IPS-15b (cell line): Measurements from ENCODE around the gene FUT9.

Experiments
- H3K27me3 ChIP-seq: one replicate; pipeline ENCODE4 v1.6.1; 2013; ENCODE audit warnings: low read length; ENCODE audit not compliant: control insufficient read depth, insufficient read depth
- H3K36me3 ChIP-seq: one replicate; pipeline ENCODE4 v1.6.1; 2013; ENCODE audit warnings: low read length; ENCODE audit not compliant: control insufficient read depth, insufficient read depth
- H3K4me1 ChIP-seq: one replicate; pipeline ENCODE4 v1.6.1; 2013; ENCODE audit warnings: mild to moderate bottlenecking, low read length; ENCODE audit not compliant: control insufficient read depth, insufficient read depth
- H3K4me3 ChIP-seq: one replicate; pipeline ENCODE4 v1.5.1; 2013; ENCODE audit warnings: low read depth, low read length
- H3K9ac ChIP-seq: one replicate; pipeline ENCODE4 v1.6.1; 2013; ENCODE audit warnings: low read depth, mild to moderate bottlenecking, low read length
- H3K9me3 ChIP-seq: one replicate; pipeline ENCODE4 v1.6.1; 2013; ENCODE audit warnings: mild to moderate bottlenecking, low read length; ENCODE audit not compliant: control insufficient read depth, insufficient read depth

The FUT9 gene

GRCh38 chr6:96194675-96195074 is 178.9 kb downstream of the FUT9 start:
- H3K27me3 ChIP-seq = no peaks in the 10 kb centered on the region
- no peaks in the 10 kb centered on the region for H3K9me3 ChIP-seq
- H3K4me3 ChIP-seq = no peak overlapping the region
- H3K9ac ChIP-seq = no peak overlapping the region
- H3K4me1 ChIP-seq = no peaks in the 10 kb centered on the region
- no peaks in the 10 kb centered on the region for H3K36me3 ChIP-seq

GRCh38 chr6:96195272-96195671 is 179.5 kb downstream of the FUT9 start:
- Histone ChIP-seq H3K9me3 (no peaks in the 10 kb centered on the region), H3K36me3 (no peaks in the 10 kb centered on the region), H3K4me1 (no peaks in the 10 kb centered on the region)

GRCh38 chr6:96196633-96197032 is 180.9 kb downstream of the FUT9 start:
- Histone ChIP-seq H3K27me3 (no peaks in the 10 kb centered on the region), H3K9me3 (no peaks in the 10 kb centered on the region), H3K4me3 (no peak overlapping the region)

More at GRCh38 chr6:96195272-96195671, 179.5 kb downstream of the FUT9 start:
- no peak overlapping the region for H3K9ac ChIP-seq
- H3K4me3 ChIP-seq = no peak overlapping the region
- H3K27me3 ChIP-seq = no peaks in the 10 kb centered on the region

GRCh38 chr6:96197241-96197640 is 181.5 kb downstream of the FUT9 start:
- H3K4me1 ChIP-seq = no peaks in the 10 kb centered on the region
- H3K4me3 ChIP-seq = no peak overlapping the region
- no peaks in the 10 kb centered on the region for H3K27me3 ChIP-seq
- no peaks in the 10 kb centered on the region for H3K36me3 ChIP-seq
- no peak overlapping the region for H3K9ac ChIP-seq
- no peaks in the 10 kb centered on the region for H3K9me3 ChIP-seq

More at GRCh38 chr6:96196633-96197032, 180.9 kb downstream of the FUT9 start:
- no peak overlapping the region for H3K9ac ChIP-seq
- H3K4me1 ChIP-seq = no peaks in the 10 kb centered on the region
- H3K36me3 ChIP-seq = no peaks in the 10 kb centered on the region

GRCh38 chr6:96202571-96202970 is 186.8 kb downstream of the FUT9 start:
- Histone ChIP-seq H3K4me1 (no peaks in the 10 kb centered on the region), H3K27me3 (no peaks in the 10 kb centered on the region), H3K9ac (no peak overlapping the region), H3K4me3 (no peak overlapping the region), H3K9me3 (no peaks in the 10 kb centered on the region), H3K36me3 (no peaks in the 10 kb centered on the region)

GRCh38 chr6:96211341-96211740 is 195.6 kb downstream of the FUT9 start:
- H3K36me3 ChIP-seq = no peaks in the 10 kb centered on the region
- no peaks in the 10 kb centered on the region for H3K4me1 ChIP-seq
- no peak overlapping the region for H3K9ac ChIP-seq
- H3K9me3 ChIP-seq = no peaks in the 10 kb centered on the region
- no peak overlapping the region for H3K4me3 ChIP-seq
- no peaks in the 10 kb centered on the region for H3K27me3 ChIP-seq

GRCh38 chr6:96212066-96212465 is 196.3 kb downstream of the FUT9 start:
- H3K4me3 ChIP-seq = no peak overlapping the region
- H3K9me3 ChIP-seq = no peaks in the 10 kb centered on the region
- H3K4me1 ChIP-seq = no peaks in the 10 kb centered on the region
- no peaks in the 10 kb centered on the region for H3K27me3 ChIP-seq
- no peak overlapping the region for H3K9ac ChIP-seq
- no peaks in the 10 kb centered on the region for H3K36me3 ChIP-seq

- Histone ChIP-seq H3K9ac (no peak overlapping the region), H3K9me3 (no peaks in the 10 kb centered on the region), H3K27me3 (no peaks in the 10 kb centered on the region), H3K4me1 (no peaks in the 10 kb centered on the region), H3K4me3 (no peak overlapping the region), H3K36me3 (no peaks in the 10 kb centered on the region)
Measured at GRCh38 chr6:96213784-96214183, 198.0 kb downstream of the FUT9 start.

- Histone ChIP-seq H3K9ac (no peak overlapping the region), H3K4me1 (peaks cover 4% of the 10 kb centered on the region), H3K4me3 (no peak overlapping the region), H3K9me3 (no peaks in the 10 kb centered on the region), H3K27me3 (no peaks in the 10 kb centered on the region), H3K36me3 (no peaks in the 10 kb centered on the region)
Measured at GRCh38 chr6:96223695-96224094, 207.9 kb downstream of the FUT9 start.

- no peak overlapping the region for H3K4me3 ChIP-seq
- H3K27me3 ChIP-seq = no peaks in the 10 kb centered on the region
- H3K4me1 ChIP-seq = peaks cover 7% of the 10 kb centered on the region
- no peaks in the 10 kb centered on the region for H3K9me3 ChIP-seq
- H3K9ac ChIP-seq = no peak overlapping the region
- H3K36me3 ChIP-seq = no peaks in the 10 kb centered on the region
Measured at GRCh38 chr6:96227135-96227534, 211.4 kb downstream of the FUT9 start.

GRCh38 chr6:96234444-96234843 is 218.7 kb downstream of the FUT9 start:
- Histone ChIP-seq H3K4me1 (peaks cover 3% of the 10 kb centered on the region), H3K9ac (no peak overlapping the region), H3K9me3 (no peaks in the 10 kb centered on the region), H3K36me3 (no peaks in the 10 kb centered on the region), H3K27me3 (no peaks in the 10 kb centered on the region), H3K4me3 (no peak overlapping the region)

- no peaks in the 10 kb centered on the region for H3K9me3 ChIP-seq
- no peaks in the 10 kb centered on the region for H3K27me3 ChIP-seq
- no peaks in the 10 kb centered on the region for H3K4me1 ChIP-seq
- no peaks in the 10 kb centered on the region for H3K36me3 ChIP-seq
- no peak overlapping the region for H3K4me3 ChIP-seq
- no peak overlapping the region for H3K9ac ChIP-seq
Measured at GRCh38 chr6:96235927-96236326, 220.2 kb downstream of the FUT9 start.

GRCh38 chr6:96236471-96236870 is 220.7 kb downstream of the FUT9 start:
- Histone ChIP-seq H3K4me3 (no peak overlapping the region), H3K4me1 (no peaks in the 10 kb centered on the region), H3K36me3 (no peaks in the 10 kb centered on the region), H3K9ac (no peak overlapping the region), H3K9me3 (no peaks in the 10 kb centered on the region), H3K27me3 (no peaks in the 10 kb centered on the region)
